ENCODE results near the gene MGMT. TPM values are rescaled to one million over a fixed set of nuclear protein-coding genes. Genes with fewer than 3 reads are reported as not detected.

Gene MGMT
- total and polyA plus RNA-seq, 2 donors (not counting 3 experiments of a cell fraction or from before 2014, with no cell fraction given) = 15.0 to 15.2 TPM

DNA sequence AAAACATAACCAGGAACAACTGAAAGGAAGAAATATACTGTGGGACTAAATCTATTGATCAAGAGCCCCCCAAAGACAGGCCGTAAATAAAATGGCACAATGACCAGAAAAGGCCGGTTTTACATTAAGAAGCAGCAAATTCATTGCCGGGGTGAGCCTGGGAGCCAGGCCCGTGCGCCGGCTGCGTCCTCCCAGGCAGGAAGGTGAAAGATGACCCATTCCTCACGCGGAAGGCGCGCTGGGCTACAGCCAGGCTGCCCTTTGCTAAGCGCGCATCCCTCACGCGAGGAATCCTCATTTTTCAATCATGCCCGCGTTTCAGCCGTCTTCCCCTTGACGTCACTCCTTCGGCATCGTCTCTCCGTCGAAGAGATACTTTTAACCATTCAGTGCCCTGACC, 47.6 kb upstream of the MGMT start:
- Histone ChIP-seq H3K9me3 (replicated peaks; ENCODE audit: control insufficient read depth, insufficient read depth, low read length) (no peaks in the 10 kb centered on the region), H3K36me3 (ENCODE audit: control insufficient read depth in 2 of 2, extremely low read depth in 1 of 2, insufficient read depth in 2 of 2, low read length in 2 of 2) (no peaks in the 10 kb centered on the region), H3K4me1 (ENCODE audit: control insufficient read depth, extremely low read depth, insufficient read depth, low read length) (peaks cover 17% of the 10 kb centered on the region), H3K4me2 (ENCODE audit: insufficient read depth, low read length) (no peak overlapping the region), H4K20me1 (replicated peaks; ENCODE audit: control insufficient read depth, extremely low read depth, insufficient read depth, low read length) (no peaks in the 10 kb centered on the region), H3K4me3 (replicated peaks in 1 of 3; ENCODE audit: insufficient read depth in 1 of 3, low read depth in 1 of 3, low read length in 3 of 3) (no peak overlapping the region), H3K27ac (ENCODE audit: insufficient read depth, low read depth, low read length) (no peak overlapping the region), H3K9ac (replicated peaks; ENCODE audit: extremely low read depth, insufficient read depth, low read length) (no peak overlapping the region), H3K9me1 (replicated peaks; ENCODE audit: control insufficient read depth, extremely low read depth, insufficient read depth, low read length) (no peaks in the 10 kb centered on the region), H3K79me2 (ENCODE audit: control insufficient read depth, insufficient read depth, low read length) (no peaks in the 10 kb centered on the region), H2AFZ (ENCODE audit: low read depth, low read length) (no peak overlapping the region), H3K27me3 (ENCODE audit: control insufficient read depth in 2 of 2, insufficient read depth in 2 of 2, low read length in 2 of 2) (no peaks in the 10 kb centered on the region)
- FAIRE-seq (no peak), DNase-seq (ENCODE audit: low read depth, low spot score) (no peak)
- BruUV-seq (replicated peaks) = no TSS peak
- intact Hi-C loops (cut with micrococcal nuclease) = loop anchor here (5.0 kb wide), 1 partner anchor 113 kb away; no protein-coding TSS in a partner anchor
- dilution Hi-C loops (cut with MboI; ENCODE audit: extremely low pct_ligation_motif_present, low sequenced_read_pairs) = no loop called here
- TF ChIP-seq MYC (IDR thresholded peaks at IDR 0.05; ENCODE audit: low read depth, low read length) (no peak), EZH2 (IDR thresholded peaks at IDR 0.05; ENCODE audit: borderline replicate concordance, low read depth, low read length, severe bottlenecking) (no peak), POLR2A (IDR thresholded peaks at IDR 0.05; ENCODE audit: low read depth, low read length) (no peak)
- TF ChIP-seq, protein P1, sequence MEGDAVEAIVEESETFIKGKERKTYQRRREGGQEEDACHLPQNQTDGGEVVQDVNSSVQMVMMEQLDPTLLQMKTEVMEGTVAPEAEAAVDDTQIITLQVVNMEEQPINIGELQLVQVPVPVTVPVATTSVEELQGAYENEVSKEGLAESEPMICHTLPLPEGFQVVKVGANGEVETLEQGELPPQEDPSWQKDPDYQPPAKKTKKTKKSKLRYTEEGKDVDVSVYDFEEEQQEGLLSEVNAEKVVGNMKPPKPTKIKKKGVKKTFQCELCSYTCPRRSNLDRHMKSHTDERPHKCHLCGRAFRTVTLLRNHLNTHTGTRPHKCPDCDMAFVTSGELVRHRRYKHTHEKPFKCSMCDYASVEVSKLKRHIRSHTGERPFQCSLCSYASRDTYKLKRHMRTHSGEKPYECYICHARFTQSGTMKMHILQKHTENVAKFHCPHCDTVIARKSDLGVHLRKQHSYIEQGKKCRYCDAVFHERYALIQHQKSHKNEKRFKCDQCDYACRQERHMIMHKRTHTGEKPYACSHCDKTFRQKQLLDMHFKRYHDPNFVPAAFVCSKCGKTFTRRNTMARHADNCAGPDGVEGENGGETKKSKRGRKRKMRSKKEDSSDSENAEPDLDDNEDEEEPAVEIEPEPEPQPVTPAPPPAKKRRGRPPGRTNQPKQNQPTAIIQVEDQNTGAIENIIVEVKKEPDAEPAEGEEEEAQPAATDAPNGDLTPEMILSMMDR (IDR thresholded peaks at IDR 0.05; ENCODE audit: extremely low read depth in 1 of 2, insufficient read depth in 1 of 2, low read depth in 1 of 2, low read length in 2 of 2) = no peak
- CTCF ChIA-PET = no interaction called here
- POLR2A ChIA-PET = no interaction called here

DNA sequence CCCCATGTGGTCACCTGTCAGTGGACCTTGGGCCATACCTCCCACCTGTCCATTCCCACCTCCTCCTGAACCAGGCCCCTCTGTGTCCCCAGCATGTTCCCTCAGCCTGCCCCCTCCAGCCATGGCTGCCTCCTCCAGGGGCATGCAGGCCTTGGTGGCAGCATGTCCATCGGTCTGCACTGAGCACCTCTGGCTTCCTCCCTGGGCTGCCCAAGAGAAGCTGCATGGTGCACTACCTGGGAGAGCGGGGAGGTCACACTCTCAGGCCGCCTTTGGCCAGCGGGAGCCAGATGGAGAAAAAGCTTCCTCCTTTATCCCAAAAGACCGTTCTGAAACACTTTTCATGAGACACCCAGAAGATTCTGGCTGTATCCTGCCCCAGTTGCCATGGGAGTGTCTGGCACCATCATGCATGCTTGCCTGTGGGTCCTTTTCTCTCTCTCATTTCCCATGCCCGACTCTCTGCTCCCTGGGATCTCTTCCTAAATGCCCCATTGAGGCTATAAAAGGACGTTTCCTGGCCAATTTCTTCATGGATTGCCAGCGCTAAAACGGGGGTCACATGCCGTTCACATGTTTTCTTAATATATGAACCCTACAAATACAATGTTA, 45.5 kb upstream of the MGMT start:
- Histone ChIP-seq H3K4me1 (ENCODE audit: control insufficient read depth, extremely low read depth, insufficient read depth, low read length) (peaks cover 16% of the 10 kb centered on the region), H3K36me3 (ENCODE audit: control insufficient read depth in 2 of 2, extremely low read depth in 1 of 2, insufficient read depth in 2 of 2, low read length in 2 of 2) (no peaks in the 10 kb centered on the region), H4K20me1 (replicated peaks; ENCODE audit: control insufficient read depth, extremely low read depth, insufficient read depth, low read length) (no peaks in the 10 kb centered on the region), H3K79me2 (ENCODE audit: control insufficient read depth, insufficient read depth, low read length) (no peaks in the 10 kb centered on the region), H3K27me3 (ENCODE audit: control insufficient read depth in 2 of 2, insufficient read depth in 2 of 2, low read length in 2 of 2) (no peaks in the 10 kb centered on the region), H2AFZ (ENCODE audit: low read depth, low read length) (no peak overlapping the region), H3K9me3 (replicated peaks; ENCODE audit: control insufficient read depth, insufficient read depth, low read length) (no peaks in the 10 kb centered on the region), H3K9me1 (replicated peaks; ENCODE audit: control insufficient read depth, extremely low read depth, insufficient read depth, low read length) (no peaks in the 10 kb centered on the region), H3K9ac (replicated peaks; ENCODE audit: extremely low read depth, insufficient read depth, low read length) (no peak overlapping the region), H3K4me2 (ENCODE audit: insufficient read depth, low read length) (no peak overlapping the region), H3K4me3 (replicated peaks in 1 of 3; ENCODE audit: insufficient read depth in 1 of 3, low read depth in 1 of 3, low read length in 3 of 3) (no peak overlapping the region), H3K27ac (ENCODE audit: insufficient read depth, low read depth, low read length) (no peak overlapping the region)
- TF ChIP-seq POLR2A (IDR thresholded peaks at IDR 0.05; ENCODE audit: low read depth, low read length) (no peak), POLR2AphosphoS5 (IDR thresholded peaks at IDR 0.05; ENCODE audit: insufficient read depth, low read depth, low read length) (no peak), JUN (IDR thresholded peaks at IDR 0.05; ENCODE audit: borderline replicate concordance, insufficient read depth, insufficient read length, low read depth) (no peak), GATA2 (IDR thresholded peaks at IDR 0.05; ENCODE audit: insufficient read depth, insufficient read length, low read depth, low read length) (no peak), FOS (IDR thresholded peaks at IDR 0.05; ENCODE audit: borderline replicate concordance, insufficient read depth, low read length) (no peak), MYC (IDR thresholded peaks at IDR 0.05; ENCODE audit: low read depth, low read length) (no peak), EZH2 (IDR thresholded peaks at IDR 0.05; ENCODE audit: borderline replicate concordance, low read depth, low read length, severe bottlenecking) (no peak)
- TF ChIP-seq, protein P2, sequence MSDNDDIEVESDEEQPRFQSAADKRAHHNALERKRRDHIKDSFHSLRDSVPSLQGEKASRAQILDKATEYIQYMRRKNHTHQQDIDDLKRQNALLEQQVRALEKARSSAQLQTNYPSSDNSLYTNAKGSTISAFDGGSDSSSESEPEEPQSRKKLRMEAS (IDR thresholded peaks at IDR 0.05; ENCODE audit: insufficient read depth, insufficient read length) = no peak
- TF ChIP-seq, protein P1 (IDR thresholded peaks at IDR 0.05; ENCODE audit: extremely low read depth in 1 of 2, insufficient read depth in 1 of 2, low read depth in 1 of 2, low read length in 2 of 2) = no peak
- DNase-seq (ENCODE audit: low read depth, low spot score) = no peak
- dilution Hi-C loops (cut with MboI; ENCODE audit: extremely low pct_ligation_motif_present, low sequenced_read_pairs) = no loop called here
- no peak for FAIRE-seq
- ChIA-PET CTCF (interaction anchor here (1.0 kb wide), 1 partner anchor 18 kb away, joined by 3 read pairs; no protein-coding TSS in a partner anchor), POLR2A (no interaction called here)
- intact Hi-C loops (cut with micrococcal nuclease) = no loop called here
- no TSS peak for BruUV-seq (replicated peaks)
